ENCODE results near the gene RNF26. TPM values are rescaled to one million over a fixed set of nuclear protein-coding genes. Genes with fewer than 3 reads are reported as not detected.
A peak's percentile ranks its signal among the peaks of the same experiment; 100 is the strongest.

The RNF26 gene
- 10 to 100 TPM; 22.9 to 46.6 TPM for total RNA-seq

DNA sequence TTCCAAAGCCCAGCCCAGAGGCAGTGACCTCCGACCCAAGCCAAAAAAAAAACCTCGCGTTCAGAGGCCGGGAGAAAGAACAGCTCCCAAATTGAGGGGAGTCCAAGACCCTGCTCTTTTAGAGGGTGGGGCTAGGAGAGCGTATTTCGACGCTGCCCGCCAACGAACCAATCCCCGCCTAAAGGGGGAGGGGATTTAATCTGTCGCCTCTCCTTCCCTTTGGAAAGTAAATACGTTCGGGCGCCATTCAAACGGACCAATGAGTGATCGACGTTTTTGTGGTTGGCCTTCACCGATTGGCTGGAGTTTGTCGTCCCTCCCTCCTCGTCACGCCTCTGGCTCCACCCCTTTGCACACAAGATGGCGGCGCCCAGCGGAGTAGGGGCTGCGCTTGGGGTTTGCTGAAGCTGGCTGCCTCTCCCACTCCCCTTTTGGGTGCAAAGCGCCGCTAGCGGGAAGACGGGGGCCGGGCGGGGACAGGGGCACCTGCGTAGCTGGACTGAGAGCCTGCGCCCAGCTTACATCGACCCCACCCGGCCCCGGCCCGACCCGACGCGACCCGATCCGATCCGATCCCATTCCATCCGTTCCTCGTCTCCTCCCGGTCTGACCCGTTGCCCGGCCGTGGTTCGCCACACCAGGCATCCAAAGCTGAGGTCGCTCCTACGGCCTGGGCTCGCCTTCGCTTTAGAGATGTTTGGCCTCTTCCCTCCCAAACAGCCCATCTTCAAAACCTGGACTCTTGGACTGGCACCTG, at the start of gene RNF26:
Gene RNF26, plus strand, starts transcription at position 354 of the 757 bp plus-strand sequence. CDS start 596 bp downstream, outside the sequence.
- DNase-seq: peak; percentile 98
- Histone ChIP-seq H3K27ac (peak within 1 kb of the TSS; percentile 65), H3K36me3 (no peaks in the 10 kb centered on the region), H3K4me1 (peaks cover 5% of the 10 kb centered on the region), H3K9me3 (no peaks in the 10 kb centered on the region), H3K27me3 (no peaks in the 10 kb centered on the region), H3K4me3 (peak within 1 kb of the TSS; percentile 99), H3K9ac (ENCODE audit: low read depth in 2 of 2, low read length in 2 of 2) (peak within 1 kb of the TSS; percentile 86 to 87)
- intact Hi-C loops (cut with DNase I): loop anchor here (5.0 kb wide), 1 partner anchor 127 kb away; the partner anchor contains the start of gene CBL
- TF ChIP-seq, protein P1, sequence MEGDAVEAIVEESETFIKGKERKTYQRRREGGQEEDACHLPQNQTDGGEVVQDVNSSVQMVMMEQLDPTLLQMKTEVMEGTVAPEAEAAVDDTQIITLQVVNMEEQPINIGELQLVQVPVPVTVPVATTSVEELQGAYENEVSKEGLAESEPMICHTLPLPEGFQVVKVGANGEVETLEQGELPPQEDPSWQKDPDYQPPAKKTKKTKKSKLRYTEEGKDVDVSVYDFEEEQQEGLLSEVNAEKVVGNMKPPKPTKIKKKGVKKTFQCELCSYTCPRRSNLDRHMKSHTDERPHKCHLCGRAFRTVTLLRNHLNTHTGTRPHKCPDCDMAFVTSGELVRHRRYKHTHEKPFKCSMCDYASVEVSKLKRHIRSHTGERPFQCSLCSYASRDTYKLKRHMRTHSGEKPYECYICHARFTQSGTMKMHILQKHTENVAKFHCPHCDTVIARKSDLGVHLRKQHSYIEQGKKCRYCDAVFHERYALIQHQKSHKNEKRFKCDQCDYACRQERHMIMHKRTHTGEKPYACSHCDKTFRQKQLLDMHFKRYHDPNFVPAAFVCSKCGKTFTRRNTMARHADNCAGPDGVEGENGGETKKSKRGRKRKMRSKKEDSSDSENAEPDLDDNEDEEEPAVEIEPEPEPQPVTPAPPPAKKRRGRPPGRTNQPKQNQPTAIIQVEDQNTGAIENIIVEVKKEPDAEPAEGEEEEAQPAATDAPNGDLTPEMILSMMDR (IDR thresholded peaks at IDR 0.05): no peak

DNA sequence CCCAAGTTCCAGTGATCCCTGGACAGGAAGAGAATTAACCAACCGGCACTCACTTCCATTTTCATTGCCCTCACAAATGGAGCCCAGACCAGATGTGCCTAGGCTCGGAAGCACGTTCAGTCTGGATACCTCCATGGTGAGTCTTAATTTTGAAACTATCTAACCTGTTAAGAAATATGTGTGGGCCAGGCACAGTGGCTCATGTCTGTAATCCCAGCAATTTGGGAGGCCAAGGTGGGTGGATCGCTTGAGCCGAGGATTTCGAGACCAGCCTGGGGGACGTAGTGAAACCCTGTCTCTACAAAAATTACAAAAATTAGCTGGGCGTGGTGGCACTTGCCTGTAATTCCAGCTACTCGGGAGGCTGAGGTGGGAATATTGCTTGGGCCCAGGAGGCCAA, 48.9 kb upstream of the RNF26 start:
- DNase-seq: no peak
- Histone ChIP-seq H3K4me3 (no peak overlapping the region), H3K36me3 (peaks cover 6% of the 10 kb centered on the region), H3K9ac (ENCODE audit: low read depth in 2 of 2, low read length in 2 of 2) (no peak overlapping the region), H3K27me3 (no peaks in the 10 kb centered on the region), H3K27ac (no peak overlapping the region), H3K9me3 (no peaks in the 10 kb centered on the region), H3K4me1 (no peaks in the 10 kb centered on the region)
- TF ChIP-seq, protein P1 (IDR thresholded peaks at IDR 0.05): no peak
- intact Hi-C loops (cut with DNase I): no loop called here

DNA sequence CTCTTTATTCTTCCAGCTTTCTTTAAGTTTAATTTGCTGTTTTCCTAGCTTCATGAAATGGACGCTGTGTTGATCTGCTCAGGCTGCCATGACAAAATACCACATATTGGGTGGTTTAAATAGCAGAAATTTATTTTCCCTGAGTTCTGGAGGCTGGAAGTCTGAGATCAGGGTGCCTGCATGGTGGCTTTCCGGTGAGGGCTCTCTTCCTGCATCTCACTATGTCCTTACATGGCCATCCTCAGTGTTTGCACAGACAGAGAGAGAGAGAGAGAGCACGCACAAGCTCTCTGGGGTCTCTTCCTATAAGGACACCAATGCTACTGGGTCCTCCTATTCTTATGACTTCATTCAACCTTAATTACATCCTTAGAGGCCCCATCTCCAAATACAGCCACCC, 46.1 kb upstream of the RNF26 start:
- intact Hi-C loops (cut with DNase I): no loop called here
- TF ChIP-seq, protein P1 (IDR thresholded peaks at IDR 0.05): no peak
- H3K36me3 ChIP-seq: peaks cover 6% of the 10 kb centered on the region

DNA sequence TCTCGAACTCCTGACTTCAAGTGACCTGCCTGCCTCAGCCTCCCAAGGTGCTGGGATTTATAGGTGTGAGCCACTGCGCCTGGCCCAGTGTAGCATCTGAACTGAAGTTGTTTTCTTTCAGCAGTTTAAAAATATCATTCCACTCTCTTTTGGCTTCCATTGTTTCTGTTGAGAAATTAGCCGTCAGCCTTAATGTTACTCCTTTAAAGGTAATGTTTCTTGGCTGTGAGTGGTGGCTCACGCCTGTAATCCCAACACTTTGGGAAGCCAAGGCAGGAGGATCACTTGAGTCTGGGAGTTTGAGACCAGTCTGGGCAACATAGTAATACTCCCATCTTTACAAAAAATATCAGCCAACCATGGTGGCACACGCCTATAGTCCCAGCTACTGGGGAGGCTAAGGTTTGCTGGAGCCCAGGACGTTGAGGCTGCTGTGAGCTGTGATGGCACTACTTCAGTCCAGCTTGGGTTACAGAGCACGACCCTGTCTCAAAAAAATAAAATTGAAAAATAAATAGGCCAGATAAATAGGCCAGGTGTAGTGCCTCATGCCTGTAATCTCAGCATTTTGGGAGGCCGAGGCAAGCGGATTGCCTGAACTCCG, 43.3 kb upstream of the RNF26 start:
- H3K9ac ChIP-seq (ENCODE audit: low read depth in 2 of 2, low read length in 2 of 2): no peak overlapping the region
- no peak overlapping the region for H3K27ac ChIP-seq
- no peaks in the 10 kb centered on the region for H3K4me1 ChIP-seq
- DNase-seq: no peak
- H3K27me3 ChIP-seq: no peaks in the 10 kb centered on the region
- no peak overlapping the region for H3K4me3 ChIP-seq
- H3K36me3 ChIP-seq: no peaks in the 10 kb centered on the region
- TF ChIP-seq, protein P1 (IDR thresholded peaks at IDR 0.05): no peak
- no peaks in the 10 kb centered on the region for H3K9me3 ChIP-seq
- intact Hi-C loops (cut with DNase I): no loop called here

More for the DNA sequence above, 46.1 kb upstream of the RNF26 start:
- Histone ChIP-seq H3K4me1 (no peaks in the 10 kb centered on the region), H3K27me3 (no peaks in the 10 kb centered on the region), H3K27ac (no peak overlapping the region), H3K4me3 (no peak overlapping the region), H3K9me3 (no peaks in the 10 kb centered on the region), H3K9ac (ENCODE audit: low read depth in 2 of 2, low read length in 2 of 2) (no peak overlapping the region)
- DNase-seq: no peak

DNA sequence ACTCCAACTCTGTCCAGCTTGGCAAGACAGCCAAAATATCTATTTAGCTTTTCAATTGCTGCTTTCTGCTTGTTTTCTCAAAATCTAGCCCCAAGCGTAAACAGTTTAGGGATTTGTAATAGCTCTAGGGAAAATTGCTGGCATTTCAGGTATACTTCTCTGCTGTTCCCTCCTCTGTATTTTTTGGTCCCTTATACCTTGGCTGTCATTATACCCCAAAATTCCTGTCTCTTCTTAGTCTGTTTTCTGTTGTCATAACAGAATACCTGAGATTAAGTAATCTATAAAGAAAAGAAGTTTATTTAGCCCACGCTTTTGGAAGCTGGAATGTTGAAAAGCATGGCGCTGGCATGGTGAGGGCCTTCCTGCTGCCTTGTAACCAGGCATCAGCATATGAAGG, 40.9 kb upstream of the RNF26 start:
- Histone ChIP-seq H3K4me3 (no peak overlapping the region), H3K36me3 (no peaks in the 10 kb centered on the region), H3K4me1 (no peaks in the 10 kb centered on the region), H3K9me3 (no peaks in the 10 kb centered on the region), H3K9ac (ENCODE audit: low read depth in 2 of 2, low read length in 2 of 2) (no peak overlapping the region), H3K27ac (no peak overlapping the region), H3K27me3 (no peaks in the 10 kb centered on the region)
- intact Hi-C loops (cut with DNase I): no loop called here
- TF ChIP-seq, protein P1 (IDR thresholded peaks at IDR 0.05): no peak
- no peak for DNase-seq
